ENCODE measurements around the gene PLXDC2. TPM values are rescaled to one million over a fixed set of nuclear protein-coding genes. Genes with fewer than 3 reads are reported as not detected.
"Not testable (repeated sequence)": the region's sequence is repeated elsewhere in the genome, so short reads cannot be mapped to it uniquely, and the experiment has no call there.

PLXDC2 gene
- total RNA-seq, 1 donor from 2014 or later = 94.1 TPM

DNA sequence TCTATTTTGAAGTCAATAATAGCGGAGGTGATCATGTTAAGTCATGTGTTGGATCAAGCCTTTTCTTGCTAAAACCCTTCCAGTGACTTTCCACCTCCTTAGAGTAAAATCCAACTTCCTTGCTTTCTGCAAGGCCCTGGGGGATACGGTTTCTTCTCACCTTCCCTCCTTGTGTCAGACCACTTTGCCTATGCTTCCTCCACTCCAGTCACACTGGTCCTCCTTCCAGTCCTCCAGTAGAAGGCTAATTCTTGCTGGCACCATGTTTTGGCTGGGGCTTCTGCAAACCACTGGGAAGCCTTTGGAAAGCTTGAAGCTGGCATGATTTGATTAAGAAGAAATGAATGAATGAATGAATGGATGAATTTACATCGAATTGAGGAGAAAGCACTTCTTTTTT lies 169.5 kb downstream of the PLXDC2 start:
- Histone ChIP-seq H3K9me3 (no peaks in the 10 kb centered on the region), H3K36me3 (no peaks in the 10 kb centered on the region), H3K4me1 (no peaks in the 10 kb centered on the region), H3K27ac (no peak overlapping the region), H3K4me3 (no peak overlapping the region), H3K27me3 (no peaks in the 10 kb centered on the region)
- DNase-seq (ENCODE audit: low spot score in 2 of 2) = no peak
- TF ChIP-seq, protein P1, sequence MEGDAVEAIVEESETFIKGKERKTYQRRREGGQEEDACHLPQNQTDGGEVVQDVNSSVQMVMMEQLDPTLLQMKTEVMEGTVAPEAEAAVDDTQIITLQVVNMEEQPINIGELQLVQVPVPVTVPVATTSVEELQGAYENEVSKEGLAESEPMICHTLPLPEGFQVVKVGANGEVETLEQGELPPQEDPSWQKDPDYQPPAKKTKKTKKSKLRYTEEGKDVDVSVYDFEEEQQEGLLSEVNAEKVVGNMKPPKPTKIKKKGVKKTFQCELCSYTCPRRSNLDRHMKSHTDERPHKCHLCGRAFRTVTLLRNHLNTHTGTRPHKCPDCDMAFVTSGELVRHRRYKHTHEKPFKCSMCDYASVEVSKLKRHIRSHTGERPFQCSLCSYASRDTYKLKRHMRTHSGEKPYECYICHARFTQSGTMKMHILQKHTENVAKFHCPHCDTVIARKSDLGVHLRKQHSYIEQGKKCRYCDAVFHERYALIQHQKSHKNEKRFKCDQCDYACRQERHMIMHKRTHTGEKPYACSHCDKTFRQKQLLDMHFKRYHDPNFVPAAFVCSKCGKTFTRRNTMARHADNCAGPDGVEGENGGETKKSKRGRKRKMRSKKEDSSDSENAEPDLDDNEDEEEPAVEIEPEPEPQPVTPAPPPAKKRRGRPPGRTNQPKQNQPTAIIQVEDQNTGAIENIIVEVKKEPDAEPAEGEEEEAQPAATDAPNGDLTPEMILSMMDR (IDR thresholded peaks at IDR 0.05) = no peak
- intact Hi-C loops (cut with DNase I) = no loop called here

DNA sequence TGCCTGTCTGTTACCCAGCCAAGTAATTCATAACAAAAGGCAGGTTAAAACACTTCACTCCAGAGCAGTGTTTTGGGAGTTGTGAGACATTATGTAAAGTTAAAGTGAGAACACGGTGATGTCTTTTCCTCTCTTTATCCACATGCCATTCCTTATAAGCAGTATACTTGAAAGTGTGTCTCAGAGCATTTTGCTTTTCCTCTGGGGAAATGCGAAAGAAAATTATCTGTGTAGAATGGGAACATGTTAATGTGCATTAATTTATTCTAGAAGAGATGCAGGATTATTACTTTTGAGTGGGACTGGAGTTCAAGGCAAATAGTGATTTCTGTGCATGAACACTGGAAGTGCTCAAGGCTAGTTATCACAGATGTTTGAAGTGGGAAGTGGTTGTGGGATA lies 170.4 kb downstream of the PLXDC2 start:
- H3K27me3 ChIP-seq = no peaks in the 10 kb centered on the region
- TF ChIP-seq, protein P1 (IDR thresholded peaks at IDR 0.05) = no peak
- no peaks in the 10 kb centered on the region for H3K36me3 ChIP-seq
- no peaks in the 10 kb centered on the region for H3K9me3 ChIP-seq
- peak overlapping the region; percentile 14 to 33 for H3K27ac ChIP-seq
- intact Hi-C loops (cut with DNase I) = no loop called here
- no peak for DNase-seq (ENCODE audit: low spot score in 2 of 2)
- H3K4me1 ChIP-seq = no peaks in the 10 kb centered on the region
- H3K4me3 ChIP-seq = no peak overlapping the region

DNA sequence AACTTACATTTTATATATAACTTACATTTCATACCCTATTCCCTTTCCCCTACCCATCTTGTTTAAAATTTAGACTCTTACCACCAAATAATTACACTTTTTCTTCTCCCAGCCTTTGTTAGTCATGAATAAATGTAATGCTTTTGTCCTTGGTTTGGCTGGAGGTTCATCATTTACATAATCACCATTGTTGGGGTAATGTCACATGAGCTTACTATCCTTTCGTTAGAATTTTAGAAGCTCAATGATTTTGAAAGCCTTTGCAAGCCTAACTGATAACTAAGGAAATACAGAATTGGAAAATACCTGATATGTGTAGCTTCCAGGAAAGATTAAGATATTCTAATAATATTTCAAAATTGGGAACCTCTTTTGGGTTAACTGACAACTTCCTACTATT lies 171.7 kb downstream of the PLXDC2 start:
- Histone ChIP-seq H3K9me3 (no peaks in the 10 kb centered on the region), H3K4me1 (no peaks in the 10 kb centered on the region), H3K36me3 (no peaks in the 10 kb centered on the region), H3K27ac (no peak overlapping the region), H3K4me3 (no peak overlapping the region), H3K27me3 (no peaks in the 10 kb centered on the region)
- intact Hi-C loops (cut with DNase I) = no loop called here
- TF ChIP-seq, protein P1 (IDR thresholded peaks at IDR 0.05) = no peak
- no peak for DNase-seq (ENCODE audit: low spot score in 2 of 2)

DNA sequence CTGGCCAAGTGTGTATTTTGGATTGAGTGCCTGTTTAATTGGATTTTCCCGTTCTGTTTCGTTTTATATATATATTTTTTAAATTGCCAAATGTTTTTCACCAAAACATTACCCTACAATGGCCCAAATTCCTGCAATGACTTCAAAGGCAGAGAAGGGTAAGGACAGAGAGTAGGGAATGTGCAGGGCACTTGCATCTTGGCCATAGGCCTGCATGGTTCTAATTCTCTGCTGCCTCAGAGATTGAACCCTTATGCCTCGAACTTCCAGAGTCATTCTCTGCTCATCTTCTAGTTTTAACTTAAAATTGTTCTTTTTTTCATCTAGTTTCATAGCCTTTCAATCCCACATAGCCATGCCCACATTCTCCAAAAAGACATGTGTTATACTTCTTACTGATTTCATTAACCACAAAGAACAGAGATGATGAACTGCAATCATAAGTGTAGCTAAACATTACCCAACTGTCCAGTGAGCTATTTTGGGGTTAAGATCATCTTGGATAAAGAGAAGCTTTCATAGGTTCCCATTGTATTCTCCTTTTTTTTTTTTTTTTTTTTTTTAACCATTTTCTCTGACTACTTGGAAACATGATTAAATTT lies 177.6 kb downstream of the PLXDC2 start:
- peak overlapping the region in 1 of 2 donors; percentile 2 for H3K27ac ChIP-seq
- H3K27me3 ChIP-seq = no peaks in the 10 kb centered on the region
- H3K4me3 ChIP-seq = no peak overlapping the region
- no peaks in the 10 kb centered on the region for H3K9me3 ChIP-seq
- TF ChIP-seq, protein P1 (IDR thresholded peaks at IDR 0.05) = no peak
- intact Hi-C loops (cut with DNase I) = no loop called here
- no peaks in the 10 kb centered on the region for H3K36me3 ChIP-seq
- DNase-seq (ENCODE audit: low spot score in 2 of 2) = no peak
- H3K4me1 ChIP-seq = peaks cover 0 to 11% of the 10 kb centered on the region in 2 donors

DNA sequence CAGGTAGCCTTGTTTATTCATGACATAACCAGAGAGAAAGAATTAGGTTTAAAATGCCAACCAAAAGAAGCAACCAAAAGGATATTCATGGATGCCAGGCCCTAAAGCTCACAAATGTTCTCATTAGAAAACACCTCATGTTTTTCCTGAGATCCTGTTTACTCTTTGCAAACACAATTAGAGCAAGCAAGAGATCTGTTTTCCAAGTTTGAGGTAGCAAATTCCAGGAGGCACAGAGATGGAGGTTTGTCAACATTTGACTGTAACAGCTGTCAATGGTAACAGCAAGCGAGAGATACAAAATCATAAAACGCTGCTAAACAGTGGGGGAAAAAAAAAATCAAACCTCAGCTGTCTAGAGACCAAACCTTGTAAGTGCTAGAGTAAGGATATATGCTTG lies 182.2 kb downstream of the PLXDC2 start:
- H3K4me1 ChIP-seq = peaks cover 4 to 29% of the 10 kb centered on the region in 2 donors
- H3K36me3 ChIP-seq = peaks cover 5 to 6% of the 10 kb centered on the region in 2 donors
- H3K27me3 ChIP-seq = no peaks in the 10 kb centered on the region
- intact Hi-C loops (cut with DNase I) = no loop called here
- no peak overlapping the region for H3K27ac ChIP-seq
- no peaks in the 10 kb centered on the region for H3K9me3 ChIP-seq
- TF ChIP-seq, protein P1 (IDR thresholded peaks at IDR 0.05) = no peak
- DNase-seq (ENCODE audit: low spot score in 2 of 2) = no peak
- H3K4me3 ChIP-seq = no peak overlapping the region

DNA sequence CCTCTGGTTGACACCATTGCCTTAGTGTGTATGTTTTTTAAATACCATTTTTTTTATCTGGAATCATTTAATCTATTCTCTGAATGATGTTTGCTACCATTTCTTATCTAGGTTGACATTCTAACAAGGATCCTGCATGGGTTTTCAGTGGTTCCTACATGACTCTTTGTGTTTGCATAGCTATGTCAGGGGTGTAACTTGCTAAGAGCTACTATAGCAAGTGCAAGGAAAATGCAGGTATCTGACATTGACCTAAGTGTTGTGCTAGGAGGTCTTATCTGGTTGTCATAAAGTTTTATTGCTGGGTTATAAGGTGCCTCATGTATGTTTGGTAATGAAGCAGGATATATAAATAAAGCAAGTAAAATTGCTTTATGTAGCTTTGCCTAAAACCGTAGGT lies 183.2 kb downstream of the PLXDC2 start:
- H3K27me3 ChIP-seq = no peaks in the 10 kb centered on the region
- H3K27ac ChIP-seq = no peak overlapping the region
- TF ChIP-seq, protein P1 (IDR thresholded peaks at IDR 0.05) = no peak
- H3K9me3 ChIP-seq = no peaks in the 10 kb centered on the region
- peaks cover 6 to 38% of the 10 kb centered on the region in 2 donors for H3K4me1 ChIP-seq
- no peak overlapping the region for H3K4me3 ChIP-seq
- peaks cover 5 to 6% of the 10 kb centered on the region in 2 donors for H3K36me3 ChIP-seq
- intact Hi-C loops (cut with DNase I) = no loop called here
- no peak for DNase-seq (ENCODE audit: low spot score in 2 of 2)

DNA sequence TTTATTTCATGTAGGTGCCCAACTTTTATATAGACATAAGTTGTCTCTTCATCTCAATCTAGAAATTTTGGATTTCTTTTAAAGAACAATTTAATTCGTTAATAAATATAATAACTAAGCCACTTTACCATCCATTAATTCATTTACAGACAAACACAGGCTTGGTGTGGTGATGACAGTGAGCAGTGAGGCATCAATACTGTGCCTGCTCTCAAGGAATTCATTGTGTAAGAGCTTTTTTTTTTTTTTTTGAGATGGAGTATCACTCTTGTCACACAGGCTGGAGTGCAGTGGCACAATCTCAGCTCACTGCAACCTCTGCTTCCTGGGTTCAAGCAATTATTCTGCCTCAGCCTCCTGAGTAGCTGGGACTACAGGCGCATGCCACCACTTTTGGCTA lies 185.8 kb downstream of the PLXDC2 start:
- not testable (repeated sequence) for H3K4me3 ChIP-seq; H3K27me3 ChIP-seq; H3K36me3 ChIP-seq; DNase-seq (ENCODE audit: low spot score in 2 of 2); H3K9me3 ChIP-seq
- Histone ChIP-seq H3K4me1 (peaks cover 24 to 51% of the 10 kb centered on the region in 2 donors), H3K27ac (peak overlapping the region in 1 of 2 donors; percentile 83)
- intact Hi-C loops (cut with DNase I) = loop anchor here (5.0 to 10.0 kb wide), 3 partner anchors 80 to 367 kb away; partner anchors contain the start of gene PLXDC2
